ENCODE results near the gene MYO10. TPM values are rescaled to one million over a fixed set of nuclear protein-coding genes. Genes with fewer than 3 reads are reported as not detected.

Gene MYO10
- total and polyA plus RNA-seq, 2 experiments from 2014 or later = 119 to 276 TPM

DNA sequence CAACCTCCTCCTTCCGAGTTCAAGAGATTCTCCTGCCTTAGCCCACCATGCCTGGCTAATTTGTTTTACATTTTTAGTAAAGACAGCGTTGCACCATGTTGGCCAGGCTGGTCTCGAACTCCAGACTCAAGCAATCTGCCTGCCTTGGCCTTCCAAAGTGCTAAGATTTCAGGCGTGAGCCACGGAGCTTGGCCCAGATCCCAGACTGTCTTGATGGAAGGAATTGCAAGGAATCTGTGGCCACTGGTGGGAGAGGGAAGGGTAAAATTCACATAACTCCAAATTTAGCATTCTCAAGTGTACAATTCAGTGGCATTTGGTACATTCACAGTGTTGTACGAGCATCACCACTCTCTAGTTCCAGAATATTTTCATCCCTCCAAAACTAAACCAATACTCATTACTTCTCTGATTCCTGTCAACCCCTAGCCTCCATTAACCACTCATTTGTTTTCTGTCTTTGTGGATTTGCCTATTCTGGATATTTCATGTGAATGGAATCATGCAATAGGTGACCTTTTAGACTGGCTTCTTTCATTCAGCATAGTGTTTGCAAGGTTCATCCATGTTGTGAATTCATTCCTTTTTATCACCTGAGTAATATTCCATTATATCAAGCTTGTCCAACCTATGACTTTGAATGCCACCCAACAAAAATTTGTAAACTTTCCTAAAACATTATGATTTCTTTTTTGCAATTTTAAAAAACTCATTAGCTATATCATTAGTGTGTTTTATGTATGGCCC lies 8.9 kb upstream of the MYO10 start:
- no peak overlapping the region for H3K4me3 Mint-ChIP-seq
- Histone ChIP-seq H3K27ac (ENCODE audit: low read depth) (no peak overlapping the region), H3K4me1 (ENCODE audit: insufficient read depth) (no peaks in the 10 kb centered on the region; the same call in 1 of the 2 replicates), H3K9me2 (ENCODE audit: insufficient read depth) (peaks cover 3% of the 10 kb centered on the region; the same call in 1 of the 2 replicates), H3K4me3 (no peak overlapping the region), H3K79me2 (replicated peaks; ENCODE audit: insufficient read depth) (no peaks in the 10 kb centered on the region), H4K20me1 (replicated peaks; ENCODE audit: insufficient read depth) (no peaks in the 10 kb centered on the region), H3F3A (replicated peaks; ENCODE audit: low read depth) (no peaks in the 10 kb centered on the region), H3K36me3 (ENCODE audit: insufficient read depth) (no peaks in the 10 kb centered on the region), H3K27me3 (ENCODE audit: insufficient read depth) (no peaks in the 10 kb centered on the region), H2AFZ (no peak overlapping the region), H3K4me2 (no peak overlapping the region)
- DNase-seq (ENCODE audit: low spot score) (no peak), ATAC-seq (no peak)
- peaks cover 25% of the 10 kb centered on the region for H3K9me3 Mint-ChIP-seq
- TF ChIP-seq EZH2 (IDR thresholded peaks at IDR 0.05; ENCODE audit: low read depth, unreplicated experiment) (no peak), JUNB (IDR thresholded peaks at IDR 0.05; ENCODE audit: unreplicated experiment) (no peak), EZH2phosphoT487 (IDR thresholded peaks at IDR 0.05; ENCODE audit: unreplicated experiment) (no peak), ETS1 (IDR thresholded peaks at IDR 0.05) (no peak), POLR2AphosphoS5 (IDR thresholded peaks at IDR 0.05; ENCODE audit: low read depth) (no peak), STAT1 (IDR thresholded peaks at IDR 0.05; ENCODE audit: unreplicated experiment) (no peak), CREB1 (CRISPR knock-in tag; IDR thresholded peaks at IDR 0.05; ENCODE audit: low read depth) (no peak), NANOG (IDR thresholded peaks at IDR 0.05; ENCODE audit: borderline replicate concordance) (no peak), REST (IDR thresholded peaks at IDR 0.05; ENCODE audit: unreplicated experiment) (no peak), ZNF114 (CRISPR knock-in tag; IDR thresholded peaks at IDR 0.05) (no peak), ZNF331 (CRISPR knock-in tag; IDR thresholded peaks at IDR 0.05; ENCODE audit: low read depth) (no peak)
- TF ChIP-seq, protein P1, sequence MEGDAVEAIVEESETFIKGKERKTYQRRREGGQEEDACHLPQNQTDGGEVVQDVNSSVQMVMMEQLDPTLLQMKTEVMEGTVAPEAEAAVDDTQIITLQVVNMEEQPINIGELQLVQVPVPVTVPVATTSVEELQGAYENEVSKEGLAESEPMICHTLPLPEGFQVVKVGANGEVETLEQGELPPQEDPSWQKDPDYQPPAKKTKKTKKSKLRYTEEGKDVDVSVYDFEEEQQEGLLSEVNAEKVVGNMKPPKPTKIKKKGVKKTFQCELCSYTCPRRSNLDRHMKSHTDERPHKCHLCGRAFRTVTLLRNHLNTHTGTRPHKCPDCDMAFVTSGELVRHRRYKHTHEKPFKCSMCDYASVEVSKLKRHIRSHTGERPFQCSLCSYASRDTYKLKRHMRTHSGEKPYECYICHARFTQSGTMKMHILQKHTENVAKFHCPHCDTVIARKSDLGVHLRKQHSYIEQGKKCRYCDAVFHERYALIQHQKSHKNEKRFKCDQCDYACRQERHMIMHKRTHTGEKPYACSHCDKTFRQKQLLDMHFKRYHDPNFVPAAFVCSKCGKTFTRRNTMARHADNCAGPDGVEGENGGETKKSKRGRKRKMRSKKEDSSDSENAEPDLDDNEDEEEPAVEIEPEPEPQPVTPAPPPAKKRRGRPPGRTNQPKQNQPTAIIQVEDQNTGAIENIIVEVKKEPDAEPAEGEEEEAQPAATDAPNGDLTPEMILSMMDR (conservative IDR thresholded peaks at IDR 0.05; ENCODE audit: low read depth in 2 of 2) = no peak
- TF ChIP-seq, protein P2, sequence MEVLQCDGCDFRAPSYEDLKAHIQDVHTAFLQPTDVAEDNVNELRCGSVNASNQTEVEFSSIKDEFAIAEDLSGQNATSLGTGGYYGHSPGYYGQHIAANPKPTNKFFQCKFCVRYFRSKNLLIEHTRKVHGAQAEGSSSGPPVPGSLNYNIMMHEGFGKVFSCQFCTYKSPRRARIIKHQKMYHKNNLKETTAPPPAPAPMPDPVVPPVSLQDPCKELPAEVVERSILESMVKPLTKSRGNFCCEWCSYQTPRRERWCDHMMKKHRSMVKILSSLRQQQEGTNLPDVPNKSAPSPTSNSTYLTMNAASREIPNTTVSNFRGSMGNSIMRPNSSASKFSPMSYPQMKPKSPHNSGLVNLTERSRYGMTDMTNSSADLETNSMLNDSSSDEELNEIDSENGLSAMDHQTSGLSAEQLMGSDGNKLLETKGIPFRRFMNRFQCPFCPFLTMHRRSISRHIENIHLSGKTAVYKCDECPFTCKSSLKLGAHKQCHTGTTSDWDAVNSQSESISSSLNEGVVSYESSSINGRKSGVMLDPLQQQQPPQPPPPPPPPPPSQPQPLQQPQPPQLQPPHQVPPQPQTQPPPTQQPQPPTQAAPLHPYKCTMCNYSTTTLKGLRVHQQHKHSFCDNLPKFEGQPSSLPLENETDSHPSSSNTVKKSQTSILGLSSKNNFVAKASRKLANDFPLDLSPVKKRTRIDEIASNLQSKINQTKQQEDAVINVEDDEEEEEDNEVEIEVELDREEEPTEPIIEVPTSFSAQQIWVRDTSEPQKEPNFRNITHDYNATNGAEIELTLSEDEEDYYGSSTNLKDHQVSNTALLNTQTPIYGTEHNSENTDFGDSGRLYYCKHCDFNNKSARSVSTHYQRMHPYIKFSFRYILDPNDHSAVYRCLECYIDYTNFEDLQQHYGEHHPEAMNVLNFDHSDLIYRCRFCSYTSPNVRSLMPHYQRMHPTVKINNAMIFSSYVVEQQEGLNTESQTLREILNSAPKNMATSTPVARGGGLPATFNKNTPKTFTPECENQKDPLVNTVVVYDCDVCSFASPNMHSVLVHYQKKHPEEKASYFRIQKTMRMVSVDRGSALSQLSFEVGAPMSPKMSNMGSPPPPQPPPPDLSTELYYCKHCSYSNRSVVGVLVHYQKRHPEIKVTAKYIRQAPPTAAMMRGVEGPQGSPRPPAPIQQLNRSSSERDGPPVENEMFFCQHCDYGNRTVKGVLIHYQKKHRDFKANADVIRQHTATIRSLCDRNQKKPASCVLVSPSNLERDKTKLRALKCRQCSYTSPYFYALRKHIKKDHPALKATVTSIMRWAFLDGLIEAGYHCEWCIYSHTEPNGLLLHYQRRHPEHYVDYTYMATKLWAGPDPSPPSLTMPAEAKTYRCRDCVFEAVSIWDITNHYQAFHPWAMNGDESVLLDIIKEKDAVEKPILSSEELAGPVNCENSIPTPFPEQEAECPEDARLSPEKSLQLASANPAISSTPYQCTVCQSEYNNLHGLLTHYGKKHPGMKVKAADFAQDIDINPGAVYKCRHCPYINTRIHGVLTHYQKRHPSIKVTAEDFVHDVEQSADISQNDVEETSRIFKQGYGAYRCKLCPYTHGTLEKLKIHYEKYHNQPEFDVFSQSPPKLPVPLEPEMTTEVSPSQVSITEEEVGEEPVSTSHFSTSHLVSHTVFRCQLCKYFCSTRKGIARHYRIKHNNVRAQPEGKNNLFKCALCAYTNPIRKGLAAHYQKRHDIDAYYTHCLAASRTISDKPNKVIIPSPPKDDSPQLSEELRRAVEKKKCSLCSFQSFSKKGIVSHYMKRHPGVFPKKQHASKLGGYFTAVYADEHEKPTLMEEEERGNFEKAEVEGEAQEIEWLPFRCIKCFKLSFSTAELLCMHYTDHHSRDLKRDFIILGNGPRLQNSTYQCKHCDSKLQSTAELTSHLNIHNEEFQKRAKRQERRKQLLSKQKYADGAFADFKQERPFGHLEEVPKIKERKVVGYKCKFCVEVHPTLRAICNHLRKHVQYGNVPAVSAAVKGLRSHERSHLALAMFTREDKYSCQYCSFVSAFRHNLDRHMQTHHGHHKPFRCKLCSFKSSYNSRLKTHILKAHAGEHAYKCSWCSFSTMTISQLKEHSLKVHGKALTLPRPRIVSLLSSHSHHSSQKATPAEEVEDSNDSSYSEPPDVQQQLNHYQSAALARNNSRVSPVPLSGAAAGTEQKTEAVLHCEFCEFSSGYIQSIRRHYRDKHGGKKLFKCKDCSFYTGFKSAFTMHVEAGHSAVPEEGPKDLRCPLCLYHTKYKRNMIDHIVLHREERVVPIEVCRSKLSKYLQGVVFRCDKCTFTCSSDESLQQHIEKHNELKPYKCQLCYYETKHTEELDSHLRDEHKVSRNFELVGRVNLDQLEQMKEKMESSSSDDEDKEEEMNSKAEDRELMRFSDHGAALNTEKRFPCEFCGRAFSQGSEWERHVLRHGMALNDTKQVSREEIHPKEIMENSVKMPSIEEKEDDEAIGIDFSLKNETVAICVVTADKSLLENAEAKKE (CRISPR knock-in tag; IDR thresholded peaks at IDR 0.05) = no peak
- peaks cover 4% of the 10 kb centered on the region for H3K36me3 Mint-ChIP-seq (ENCODE audit: low read depth)
- H3K4me1 Mint-ChIP-seq = no peaks in the 10 kb centered on the region
- no peak overlapping the region for H3K27ac Mint-ChIP-seq
- H3K27me3 Mint-ChIP-seq (ENCODE audit: insufficient read depth, low read depth, poor library complexity) = peaks cover 3% of the 10 kb centered on the region

All from GM23338 (cell line).